HCT116 (cell line): Measurements from ENCODE around the gene GP2. TPM values are rescaled to one million over a fixed set of nuclear protein-coding genes. Genes with fewer than 3 reads are reported as not detected.

Source experiments
- ATAC-seq: fragments of 200-7000 bp; cut with Tn5 transposase; 2 replicates; pipeline ENCODE4 v1.9.1; 2020; ENCODE audit warnings: mild to moderate bottlenecking, moderate library complexity
- BruUV-seq: library from RNA; stranded (reverse); fragments of 400-500 nt; replicated peaks from 2 replicates; lab custom pipeline; 2021; lab: Mats Ljungman, UMichigan
- CTCF ChIA-PET: fragments of 300-600 bp; sonication (Branson Sonifier 250); formaldehyde crosslinking; loops from one replicate; lab custom pipeline; 2021; ENCODE audit warnings: antibody characterized with exemption; lab: Charles Lee
- POLR2A ChIA-PET: fragments of 300-600, 350-600 bp; sonication (Branson Sonifier 250); formaldehyde crosslinking; loops from one replicate; lab custom pipeline; 2021; ENCODE audit warnings: antibody characterized with exemption; lab: Charles Lee
- RAD21 ChIA-PET, 2 experiments: fragments of 300-600 bp; sonication (Branson Sonifier 250); formaldehyde crosslinking; loops; one replicate each; lab custom pipeline; 2023; ENCODE audit warnings: low total read pairs in 2 of 2; ENCODE audit not compliant: uncharacterized antibody in 2 of 2, unreplicated experiment in 2 of 2, low non-redundant PET in 1 of 2; lab: Charles Lee
- DNase-seq: peaks from one replicate; pipeline ENCODE4 v3.0.0-alpha.2; 2010; ENCODE audit warnings: low read depth, low spot score
- H2AFZ ChIP-seq: fragments of 200-600 bp; shearing (Covaris generic), sonication (generic); 2 replicates; pipeline ENCODE4 v1.6.1; 2017; ENCODE audit warnings: low read depth, mixed run types, mixed read lengths, antibody characterized with exemption, low read length; ENCODE audit not compliant: poor library complexity, severe bottlenecking
- H3K27ac ChIP-seq: 2 replicates; pipeline ENCODE4 v1.5.1; 2012; ENCODE audit warnings: low read depth, low read length
- H3K27me3 ChIP-seq: fragments of 200-600 bp; sonication (generic); 2 replicates; pipeline ENCODE4 v1.6.1; 2016; ENCODE audit warnings: mixed run types, low read length, mixed read lengths; ENCODE audit not compliant: insufficient read depth
- H3K36me3 ChIP-seq, 2 experiments: fragments of 200-500 bp in 1 of 2; fragments of 200-600 bp in 1 of 2; sonication (Bioruptor generic) in 1 of 2; sonication (generic) in 1 of 2; 2 replicates each; pipeline versions ENCODE4 v1.5.1 to v1.6.1; 2014 to 2016; ENCODE audit warnings: low read length in 2 of 2, inconsistent platforms in 1 of 2, mixed read lengths in 1 of 2, mixed run types in 1 of 2; ENCODE audit not compliant: insufficient read depth in 2 of 2, control insufficient read depth in 1 of 2
- H3K4me1 ChIP-seq, 2 experiments: fragments of 200-600 bp in 1 of 2; sonication (generic) in 1 of 2; 2 replicates each; pipeline versions ENCODE4 v1.5.1 to v1.6.1; 2012 to 2017; ENCODE audit warnings: low read length in 2 of 2, inconsistent platforms in 1 of 2, mild to moderate bottlenecking in 1 of 2, mixed read lengths in 1 of 2, mixed run types in 1 of 2, moderate library complexity in 1 of 2; ENCODE audit not compliant: insufficient read depth in 2 of 2, control insufficient read depth in 1 of 2
- H3K4me2 ChIP-seq: fragments of 200-600 bp; sonication (generic); 2 replicates; pipeline ENCODE4 v1.6.1; 2017; ENCODE audit warnings: mixed run types, low read length, mixed read lengths
- H3K4me3 ChIP-seq, 2 experiments: fragments of 200-600 bp in 1 of 2; sonication (generic) in 1 of 2; replicated peaks in 1 of 2; 2 replicates each; pipeline ENCODE4 v1.5.1; 2011 to 2016; ENCODE audit warnings: low read length in 2 of 2, control low read depth in 1 of 2, low read depth in 1 of 2, mild to moderate bottlenecking in 1 of 2, mixed read lengths in 1 of 2, mixed run types in 1 of 2
- H3K79me2 ChIP-seq: fragments of 200-600 bp; sonication (generic); 2 replicates; pipeline ENCODE4 v1.6.1; 2017; ENCODE audit warnings: mild to moderate bottlenecking, mixed run types, low read length, moderate library complexity, mixed read lengths; ENCODE audit not compliant: insufficient read depth
- H3K9ac ChIP-seq: fragments of 200-600 bp; sonication (generic); 2 replicates; pipeline ENCODE4 v1.6.1; 2016; ENCODE audit warnings: low read length, mixed read lengths
- H3K9me2 ChIP-seq: fragments of 200-600 bp; sonication (generic), shearing (Covaris generic); 2 replicates; pipeline ENCODE4 v1.6.1; 2017; ENCODE audit warnings: mixed run types, mild to moderate bottlenecking, moderate library complexity; ENCODE audit not compliant: insufficient read depth
- H3K9me3 ChIP-seq, 2 experiments: fragments of 200-500 bp in 1 of 2; fragments of 200-600 bp in 1 of 2; sonication (Bioruptor generic) in 1 of 2; sonication (generic) in 1 of 2; 2 replicates each; pipeline ENCODE4 v1.6.1; 2014 to 2017; ENCODE audit warnings: low read length in 2 of 2, mixed read lengths in 2 of 2, inconsistent platforms in 1 of 2, low read depth in 1 of 2, mild to moderate bottlenecking in 1 of 2, mixed run types in 1 of 2, moderate library complexity in 1 of 2; ENCODE audit not compliant: control insufficient read depth in 1 of 2, insufficient read depth in 1 of 2
- H4K20me1 ChIP-seq: fragments of 200-600 bp; sonication (generic), shearing (Covaris generic); 2 replicates; pipeline ENCODE4 v1.6.1; 2017; ENCODE audit warnings: mixed run types, mild to moderate bottlenecking, moderate library complexity; ENCODE audit not compliant: insufficient read depth
- ATF3 ChIP-seq: IDR thresholded peaks from 2 replicates; pipeline ENCODE4 v1.6.1; 2012
- CBX3 ChIP-seq: IDR thresholded peaks from 2 replicates; pipeline ENCODE4 v1.6.1; 2012; ENCODE audit warnings: low read depth
- CEBPB ChIP-seq: IDR thresholded peaks from 2 replicates; pipeline ENCODE4 v1.6.1; 2012; ENCODE audit warnings: low read depth
- CTCF ChIP-seq, 3 experiments: fragments of 200-600 bp in 1 of 3; sonication (generic) in 1 of 3; IDR thresholded peaks in 2 of 3; conservative IDR thresholded peaks in 1 of 3; 2 replicates each; pipeline ENCODE4 v1.5.1; 2012 to 2017; ENCODE audit warnings: low read depth in 2 of 3, low read length in 2 of 3, antibody characterized with exemption in 1 of 3, borderline replicate concordance in 1 of 3, control low read depth in 1 of 3, mild to moderate bottlenecking in 1 of 3, mixed read lengths in 1 of 3, mixed run types in 1 of 3, moderate library complexity in 1 of 3; ENCODE audit not compliant: insufficient read depth in 1 of 3
- EGR1 ChIP-seq: IDR thresholded peaks from 2 replicates; pipeline ENCODE4 v1.6.1; 2012; ENCODE audit warnings: low read depth
- EZH2 ChIP-seq: fragments of 200-600 bp; sonication (generic); IDR thresholded peaks from 2 replicates; pipeline ENCODE4 v1.6.1; 2017; ENCODE audit warnings: antibody characterized with exemption, mixed run types
- FOSL1 ChIP-seq: IDR thresholded peaks from 2 replicates; pipeline ENCODE4 v1.6.1; 2012; ENCODE audit warnings: low read depth
- JUND ChIP-seq: IDR thresholded peaks from 2 replicates; pipeline ENCODE4 v1.6.1; 2012
- MAX ChIP-seq: IDR thresholded peaks from 2 replicates; pipeline ENCODE4 v1.6.1; 2012
- RAD21 ChIP-seq: IDR thresholded peaks from 2 replicates; pipeline ENCODE4 v1.6.1; 2012; ENCODE audit warnings: low read depth, mild to moderate bottlenecking
- REST ChIP-seq: IDR thresholded peaks from 2 replicates; pipeline ENCODE4 v1.6.1; 2012; ENCODE audit warnings: low read depth
- YY1 ChIP-seq: IDR thresholded peaks from 2 replicates; pipeline ENCODE4 v1.6.1; 2011; ENCODE audit warnings: low read length, low read depth, moderate library complexity, mild to moderate bottlenecking; ENCODE audit not compliant: insufficient replicate concordance; ENCODE audit errors: extremely low read depth
- intact Hi-C: fragments of 100-400 bp; cut with micrococcal nuclease; formaldehyde crosslinking; loops from 2 replicates; pipeline ENCODE4 v1.10.0; 2022
- total RNA-seq: library from RNA; stranded (reverse); gene quantifications from one replicate; pipeline ENCODE4 v1.2.1, GENCODE V29; 2021; ENCODE audit not compliant: unreplicated experiment

The GP2 gene
- total RNA-seq, 1 experiment from 2014 or later, result 8.7 TPM

- no peaks in the 10 kb centered on the region for H3K4me1 ChIP-seq
- BruUV-seq, result no TSS peak
- H3K9me2 ChIP-seq, result no peaks in the 10 kb centered on the region
- ChIA-PET CTCF (interaction anchor here (1.4 kb wide), 1 partner anchor 10 kb away, joined by 5 read pairs; no protein-coding TSS in a partner anchor), RAD21 (no interaction called here)
- no peak overlapping the region for H3K27ac ChIP-seq
- H2AFZ ChIP-seq, result no peak overlapping the region
- intact Hi-C loops, result no loop called here
- no peaks in the 10 kb centered on the region for H4K20me1 ChIP-seq
- H3K9me3 ChIP-seq, result no peaks in the 10 kb centered on the region
- H3K4me2 ChIP-seq, result no peak overlapping the region
- no peaks in the 10 kb centered on the region for H3K79me2 ChIP-seq
- no peak for TF ChIP-seq EGR1
- no peak for TF ChIP-seq FOSL1
- no peak for TF ChIP-seq EZH2
- TF ChIP-seq ATF3, result no peak
- TF ChIP-seq MAX, result no peak
- TF ChIP-seq YY1, result no peak
- no peak for TF ChIP-seq CBX3
- no peak for TF ChIP-seq JUND
- no peak for TF ChIP-seq CEBPB
- TF ChIP-seq, all 23 proteins: peak for 0
- H3K4me3 ChIP-seq, result no peak overlapping the region
- no peaks in the 10 kb centered on the region for H3K36me3 ChIP-seq
- H3K9ac ChIP-seq, result no peak overlapping the region
- peaks cover 33% of the 10 kb centered on the region for H3K27me3 ChIP-seq
- DNase-seq (no peak), ATAC-seq (no peak)
- POLR2A ChIA-PET, result no interaction called here
Measured at GRCh38 chr16:20339744-20340143, 12.4 kb upstream of the GP2 start.

GRCh38 chr16:20336955-20337354 is 9.6 kb upstream of the GP2 start:
- ChIA-PET CTCF (no interaction called here), RAD21 (no interaction called here), POLR2A (no interaction called here)
- Histone ChIP-seq H4K20me1 (no peaks in the 10 kb centered on the region), H3K9me2 (no peaks in the 10 kb centered on the region), H3K4me1 (no peaks in the 10 kb centered on the region), H3K9me3 (no peaks in the 10 kb centered on the region), H3K27ac (no peak overlapping the region), H3K27me3 (peaks cover 37% of the 10 kb centered on the region), H2AFZ (no peak overlapping the region), H3K9ac (no peak overlapping the region), H3K36me3 (no peaks in the 10 kb centered on the region), H3K79me2 (no peaks in the 10 kb centered on the region), H3K4me3 (no peak overlapping the region), H3K4me2 (no peak overlapping the region)
- no peak for ATAC-seq
- DNase-seq, result no peak
- intact Hi-C loops, result no loop called here
- BruUV-seq, result no TSS peak
- no peak for TF ChIP-seq REST
- no peak for TF ChIP-seq CTCF (IDR thresholded peaks at IDR 0.05 in 2 of 3, conservative IDR thresholded peaks at IDR 0.05 in 1 of 3; ENCODE audit: borderline replicate concordance in 1 of 3, insufficient read depth in 1 of 3, low read depth in 2 of 3, low read length in 2 of 3)
- no peak for TF ChIP-seq RAD21
- TF ChIP-seq YY1, result no peak
